Body of pancreas (tissue), 4 donors: ENCODE results near the gene ATRIP. TPM values are rescaled to one million over a fixed set of nuclear protein-coding genes. Genes with fewer than 3 reads are reported as not detected.

Source experiments
- ATAC-seq: fragments of 150-250 bp; one replicate; pipeline ENCODE4 v1.9.1; 2016
- DNase-seq, 4 donors: peaks; one replicate each; pipeline ENCODE4 v3.0.0-alpha.2; 2019
- H3K27ac ChIP-seq, 4 donors: fragments of 200-600 bp; sonication (generic); 1 replicate in 3 of 4; 2 replicates in 1 of 4; pipeline versions ENCODE4 v1.5.1 to v1.6.1; 2016 to 2019; ENCODE audit warnings: mild to moderate bottlenecking in 1 of 4, mixed read lengths in 1 of 4, moderate library complexity in 1 of 4
- H3K27me3 ChIP-seq, 2 donors: fragments of 200-600 bp; sonication (generic); one replicate each; pipeline ENCODE4 v1.6.0; 2016; ENCODE audit warnings: mild to moderate bottlenecking in 1 of 2
- H3K36me3 ChIP-seq, 2 donors: fragments of 200-600 bp; sonication (generic); replicated peaks in 1 of 2; 2 replicates each; pipeline ENCODE4 v1.5.1; 2016; ENCODE audit warnings: low read depth in 2 of 2; ENCODE audit not compliant: insufficient read depth in 1 of 2
- H3K4me1 ChIP-seq: fragments of 200-600 bp; sonication (generic); one replicate; pipeline ENCODE4 v1.6.0; 2016
- H3K4me3 ChIP-seq, 2 donors: fragments of 200-600 bp; sonication (generic); 1 replicate in 1 of 2; 2 replicates in 1 of 2; pipeline ENCODE4 v1.5.1; 2016 to 2019
- H3K9me3 ChIP-seq, 3 donors: fragments of 200-600 bp; sonication (generic); 1 replicate in 2 of 3; 2 replicates in 1 of 3; pipeline ENCODE4 v1.5.1; 2016
- CTCF ChIP-seq, 7 experiments: fragments of 450-650 bp in 4 of 7; fragments of 200-600 bp in 3 of 7; sonication (generic) in 3 of 7; IDR thresholded peaks; one replicate each; pipeline ENCODE4 v1.5.1; 2016 to 2019; ENCODE audit warnings: antibody characterized with exemption in 7 of 7
- POLR2A ChIP-seq, 3 donors: fragments of 450-650 bp; IDR thresholded peaks; one replicate each; pipeline ENCODE4 v1.6.1; 2016; ENCODE audit warnings: antibody characterized with exemption in 3 of 3, mild to moderate bottlenecking in 2 of 3
- WGBS, 2 donors: methylation state at CpG; one replicate each; pipeline ENCODE4 v1.1.5; 2017; 5-methylcytosine and 5-hydroxymethylcytosine counted together
- intact Hi-C: fragments of 100-400 bp; cut with DNase I; formaldehyde crosslinking; loops from one replicate; pipeline ENCODE4 v1.15.1; 2023
- total RNA-seq, 2 donors: library from RNA; depleted of rRNA; stranded (reverse); fragments of >200 nt; gene quantifications; one replicate each; pipeline ENCODE4 v1.1.0, GENCODE V29; 2016

ATRIP gene
- total RNA-seq, 2 donors from 2014 or later = 2.6 to 4.3 TPM

- Histone ChIP-seq H3K9me3 (no peaks in the 10 kb centered on the region), H3K4me1 (peaks cover 61% of the 10 kb centered on the region), H3K27ac (peak overlapping the region; percentile 98 to 100 (median 99)), H3K27me3 (no peaks in the 10 kb centered on the region), H3K4me3 (peak overlapping the region in 1 of 2 donors; percentile 17), H3K36me3 (peaks cover 0 to 2% of the 10 kb centered on the region in 2 donors)
- 12% methylated on average over 19 of the region's 19 CpGs; no CpG with 5 or more reads in 1 of the 2 donors for WGBS, 2 donors
- TF ChIP-seq CTCF (IDR thresholded peaks at IDR 0.05) (no peak), POLR2A (IDR thresholded peaks at IDR 0.05) (peak in 1 of 3 donors; percentile 22)
- ATAC-seq (peak; percentile 4), DNase-seq (peak; percentile 68 to 79 (median 72))
- intact Hi-C loops = no loop called here
These were observed 20.0 kb downstream of the ATRIP start for GRCh38 chr3:48466386-48467109.

GRCh38 chr3:48467110-48467454 is 20.5 kb downstream of the ATRIP start:
- Histone ChIP-seq H3K9me3 (no peaks in the 10 kb centered on the region), H3K36me3 (peaks cover 0 to 2% of the 10 kb centered on the region in 2 donors), H3K27me3 (no peaks in the 10 kb centered on the region), H3K27ac (peak overlapping the region; percentile 98 to 100 (median 99)), H3K4me1 (peaks cover 66% of the 10 kb centered on the region), H3K4me3 (no peak overlapping the region)
- no peak for DNase-seq
- intact Hi-C loops = no loop called here
- ATAC-seq = no peak
- TF ChIP-seq CTCF (IDR thresholded peaks at IDR 0.05) = no peak
- TF ChIP-seq POLR2A (IDR thresholded peaks at IDR 0.05) = no peak
- WGBS, 2 donors = 64% methylated on average over 9 of the region's 9 CpGs; no CpG with 5 or more reads in 1 of the 2 donors

- TF ChIP-seq POLR2A (IDR thresholded peaks at IDR 0.05) = no peak
- no peak for TF ChIP-seq CTCF (IDR thresholded peaks at IDR 0.05)
- Histone ChIP-seq H3K9me3 (no peaks in the 10 kb centered on the region), H3K27ac (peak overlapping the region; percentile 98 to 100 (median 99)), H3K27me3 (no peaks in the 10 kb centered on the region), H3K36me3 (peaks cover 0 to 2% of the 10 kb centered on the region in 2 donors), H3K4me3 (no peak overlapping the region), H3K4me1 (peaks cover 69% of the 10 kb centered on the region)
- ATAC-seq = no peak
- no peak for DNase-seq
- WGBS, 2 donors = 53 to 63% methylated on average over 7 of the region's 7 CpGs
- intact Hi-C loops = no loop called here
These were observed 21.1 kb downstream of the ATRIP start for GRCh38 chr3:48467473-48468267.

GRCh38 chr3:48468329-48468731 is 21.8 kb downstream of the ATRIP start:
- Histone ChIP-seq H3K9me3 (no peaks in the 10 kb centered on the region), H3K36me3 (peaks cover 0 to 2% of the 10 kb centered on the region in 2 donors), H3K27ac (peak overlapping the region; percentile 98 to 100 (median 99)), H3K27me3 (no peaks in the 10 kb centered on the region), H3K4me3 (no peak overlapping the region), H3K4me1 (peaks cover 73% of the 10 kb centered on the region)
- 36 to 57% methylated on average over 2 to 8 of the region's 8 CpGs for WGBS, 2 donors
- intact Hi-C loops = no loop called here
- TF ChIP-seq POLR2A (IDR thresholded peaks at IDR 0.05) = no peak
- TF ChIP-seq CTCF (IDR thresholded peaks at IDR 0.05) = no peak
- DNase-seq = peak; percentile 67 to 80 (median 76)
- no peak for ATAC-seq
